ENCODE data around the gene MBTPS1.

The MBTPS1 gene

GRCh38 chr16:84034516-84034915 is 82.2 kb downstream of the MBTPS1 start:
- H3K4me3 ChIP-seq (ENCODE audit: low read depth, low read length), result no peak overlapping the region
- H3K4me1 ChIP-seq (ENCODE audit: control insufficient read depth, insufficient read depth, low read length), result no peaks in the 10 kb centered on the region
- POLR2A ChIA-PET, result no interaction called here
- no peaks in the 10 kb centered on the region for H3K9me3 ChIP-seq (ENCODE audit: control insufficient read depth, insufficient read depth, low read depth, low read length)
- CTCF ChIA-PET, result interaction anchor here (0.5 to 1.3 kb wide), 4 partner anchors 26 to 78 kb away, joined by 3 to 4 read pairs (median 4); no protein-coding TSS in a partner anchor
- H3K36me3 ChIP-seq (ENCODE audit: control insufficient read depth in 2 of 2, insufficient read depth in 1 of 2, low read length in 2 of 2), result no peaks in the 10 kb centered on the region
- no peak for TF ChIP-seq ZNF37A (tag by site-specific recombination; IDR thresholded peaks at IDR 0.05)
- no peak for TF ChIP-seq ZBTB48 (tag by site-specific recombination; IDR thresholded peaks at IDR 0.05)
- TF ChIP-seq ZSCAN16 (tag by site-specific recombination; IDR thresholded peaks at IDR 0.05), result no peak
- no peak for TF ChIP-seq ZNF658 (tag by site-specific recombination; IDR thresholded peaks at IDR 0.05)
- TF ChIP-seq ZBTB11 (tag by site-specific recombination; conservative IDR thresholded peaks at IDR 0.05; ENCODE audit: low read depth), result no peak
- TF ChIP-seq ZNF274 (IDR thresholded peaks at IDR 0.05; ENCODE audit: low read length), result no peak
- no peak for TF ChIP-seq ZNF274 (tag by site-specific recombination; IDR thresholded peaks at IDR 0.05; ENCODE audit: borderline replicate concordance)
- no peak for TF ChIP-seq ZNF280C (tag by site-specific recombination; IDR thresholded peaks at IDR 0.05)
- no peak for TF ChIP-seq ZNF561 (tag by site-specific recombination; IDR thresholded peaks at IDR 0.05; ENCODE audit: borderline replicate concordance)
- no peak for TF ChIP-seq PRDM10 (tag by site-specific recombination; IDR thresholded peaks at IDR 0.05)
- TF ChIP-seq ZNF560 (tag by site-specific recombination; IDR thresholded peaks at IDR 0.05; ENCODE audit: borderline replicate concordance), result no peak
- no peak for TF ChIP-seq ZNF645 (tag by site-specific recombination; IDR thresholded peaks at IDR 0.05)
- no peak for TF ChIP-seq HOXA7 (CRISPR knock-in tag; IDR thresholded peaks at IDR 0.05; ENCODE audit: borderline replicate concordance)
- no peak for TF ChIP-seq ZNF830 (tag by site-specific recombination; IDR thresholded peaks at IDR 0.05; ENCODE audit: low read depth)
- no peak for TF ChIP-seq ZNF558 (tag by site-specific recombination; IDR thresholded peaks at IDR 0.05)
- no peak for TF ChIP-seq ZNF157 (tag by site-specific recombination; IDR thresholded peaks at IDR 0.05)
- no peak for TF ChIP-seq ZNF266 (tag by site-specific recombination; IDR thresholded peaks at IDR 0.05; ENCODE audit: low read depth)
- no peak for TF ChIP-seq REPIN1 (tag by site-specific recombination; IDR thresholded peaks at IDR 0.05; ENCODE audit: low read depth)
- TF ChIP-seq ZFP3 (tag by site-specific recombination; IDR thresholded peaks at IDR 0.05; ENCODE audit: low read depth), result no peak
- H3K27ac ChIP-seq (ENCODE audit: extremely low read depth, low read depth, low read length), result no peak overlapping the region

All from HEK293 (cell line).